Mesenteric fat pad (tissue), 1 donor: Measurements from ENCODE around the gene PIKFYVE. TPM values are rescaled to one million over a fixed set of nuclear protein-coding genes. Genes with fewer than 3 reads are reported as not detected.
A peak's percentile ranks its signal among the peaks of the same experiment; 100 is the strongest.
"Not testable (repeated sequence)": the region's sequence is repeated elsewhere in the genome, so short reads cannot be mapped to it uniquely, and the experiment has no call there.

ENCODE experiments used
- DNase-seq: peaks from one replicate; pipeline ENCODE4 v3.0.0-alpha.2; 2020; ENCODE audit warnings: low spot score
- total RNA-seq: library from RNA; stranded (reverse); fragmentation: NEBNext Ultra II Directional; extraction: Animal tissue kit (Norgen Biotek cat#: 25700); gene quantifications from one replicate; pipeline ENCODE4 v1.2.1, GENCODE V29; 2021
- donor health status: DM: yes; HTN: yes; CAD: no.

The PIKFYVE gene
- total RNA-seq, 1 donor from 2014 or later, result 29.6 TPM

DNA sequence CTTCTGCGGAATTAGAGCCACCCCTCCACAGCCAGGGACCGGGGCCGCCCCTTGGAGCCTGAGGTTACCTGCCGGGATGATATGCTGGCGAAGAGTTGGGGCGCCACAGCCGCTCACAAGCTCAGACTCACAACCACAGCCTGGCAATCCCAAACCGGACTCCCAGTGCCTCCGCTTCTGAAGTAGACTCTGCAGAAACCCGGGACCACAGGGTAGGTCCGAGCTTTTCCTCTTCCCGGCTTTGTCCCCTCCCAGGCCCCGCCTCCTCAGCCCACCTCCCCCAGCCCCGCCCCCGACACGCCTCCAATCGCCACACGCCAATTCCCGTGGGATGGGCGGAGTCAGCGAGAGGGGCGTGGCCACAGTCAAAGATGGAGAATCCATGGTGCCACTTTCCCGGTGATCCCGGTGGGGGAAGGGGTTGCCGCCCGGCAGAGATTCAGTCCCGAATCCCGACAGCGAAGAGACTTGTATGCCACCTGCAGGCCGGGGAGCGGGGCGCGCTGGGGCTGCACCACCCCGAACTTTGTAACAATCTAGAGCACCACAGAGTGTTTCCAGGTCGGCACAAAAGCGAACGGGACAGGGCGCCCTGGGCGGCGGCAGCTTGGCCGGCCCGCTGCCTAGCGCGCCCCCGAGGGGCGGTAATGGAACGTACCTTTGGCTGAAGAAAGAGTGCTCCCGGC, 11.0 kb upstream of the PIKFYVE start, which contains the start of gene IDH1:
Gene IDH1, minus strand, starts transcription at position 201 of the 686 bp plus-strand sequence. CDS start 3,520 bp downstream, outside the sequence.
- DNase-seq, result peak; percentile 98

DNA sequence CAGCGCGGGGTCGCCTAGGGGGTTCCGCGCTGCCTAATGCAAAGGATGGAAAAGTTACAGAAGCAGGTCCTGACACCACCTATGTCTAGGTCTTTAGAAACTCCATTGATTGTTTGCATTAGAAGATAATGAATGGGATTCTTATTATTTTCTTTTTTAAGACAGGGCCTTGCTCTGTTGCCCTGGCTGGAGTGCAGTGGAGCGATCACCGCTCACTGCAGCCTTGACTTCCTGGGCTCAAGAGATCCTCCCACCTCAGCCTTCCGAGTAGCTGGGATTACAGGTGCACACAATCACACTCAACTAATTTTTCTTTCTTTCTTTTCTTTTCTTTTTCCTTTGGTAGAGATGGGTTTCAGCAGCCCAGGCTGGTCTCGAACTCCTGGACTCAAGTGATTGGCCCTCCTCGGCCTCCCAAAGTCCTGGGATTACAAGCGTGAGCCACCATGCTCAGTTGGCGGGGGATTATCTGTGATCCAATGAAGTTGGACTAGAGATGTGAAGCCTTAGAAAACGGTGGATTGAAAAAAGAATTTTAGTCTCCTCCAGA, 10.4 kb upstream of the PIKFYVE start:
- DNase-seq, result no peak

DNA sequence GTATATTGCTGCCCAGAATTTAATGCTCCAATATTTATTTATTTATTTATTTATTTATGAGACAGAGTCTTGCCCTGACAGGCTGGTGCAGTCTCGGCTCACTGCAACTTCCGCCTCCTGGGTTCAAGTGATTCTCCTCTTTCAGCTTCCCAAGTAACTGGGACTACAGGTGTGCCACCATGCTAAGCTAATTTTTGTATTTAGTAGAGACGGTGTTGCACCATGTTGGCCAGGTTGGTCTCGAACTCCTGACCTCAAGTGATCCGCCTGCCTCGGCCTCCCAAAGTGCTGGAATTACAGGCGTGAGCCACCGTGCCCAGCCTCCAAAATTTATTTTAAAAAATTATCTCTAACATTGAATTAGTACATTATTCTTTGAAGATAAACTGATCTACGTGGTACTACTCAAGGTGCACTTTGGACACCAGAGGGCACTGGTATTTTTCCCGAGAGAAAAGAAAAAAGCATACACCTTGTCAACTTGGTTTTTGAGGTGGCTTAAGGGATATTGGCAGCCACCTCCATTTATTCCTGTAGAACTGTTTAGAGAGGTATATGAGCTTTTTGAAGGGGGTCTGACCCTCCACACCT, 9.8 kb upstream of the PIKFYVE start:
- no peak for DNase-seq

DNA sequence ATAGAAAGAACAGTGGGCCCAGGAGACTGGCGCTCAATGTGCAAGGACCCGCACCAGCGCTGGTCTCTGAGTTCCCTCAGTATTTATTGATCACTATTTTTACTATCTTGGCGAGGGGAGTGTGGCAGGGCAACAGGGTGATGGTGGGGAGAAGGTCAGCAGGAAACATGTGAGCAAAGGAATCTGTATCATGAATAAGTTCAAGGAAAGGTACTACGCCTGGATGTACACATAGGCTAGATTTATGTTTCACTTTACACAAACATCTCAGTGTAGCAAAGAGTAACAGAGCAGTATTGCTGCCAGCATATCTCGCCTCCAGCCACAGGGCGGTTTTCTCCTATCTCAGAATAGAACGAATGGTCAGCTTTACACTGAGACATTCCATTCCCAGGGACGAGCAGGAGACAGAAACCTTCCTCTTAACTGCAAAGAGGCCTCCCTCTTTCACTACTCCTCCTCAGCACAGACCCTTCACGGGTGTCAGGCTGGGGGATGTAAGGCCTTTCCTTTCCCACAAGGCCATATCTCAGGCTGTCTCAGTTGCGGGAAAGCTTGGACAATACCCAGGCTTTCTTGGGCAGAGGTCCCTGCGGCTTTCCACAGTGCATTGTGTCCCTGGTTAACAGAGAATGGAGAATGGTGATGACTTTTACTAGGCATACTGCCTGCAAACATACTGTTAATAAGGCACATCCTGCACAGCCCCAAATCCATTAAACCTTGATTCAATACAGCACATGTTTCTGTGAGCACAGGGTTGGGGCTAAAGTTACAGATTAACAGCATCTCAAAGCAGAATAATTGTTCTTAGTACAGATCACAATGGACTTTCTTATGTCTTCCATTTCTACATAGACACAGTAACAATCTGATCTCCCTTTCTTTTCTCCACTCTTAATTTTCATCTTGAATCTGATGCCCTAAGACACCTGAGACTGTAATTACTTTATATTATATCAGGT, 8.9 kb upstream of the PIKFYVE start:
- not testable (repeated sequence) for DNase-seq

DNA sequence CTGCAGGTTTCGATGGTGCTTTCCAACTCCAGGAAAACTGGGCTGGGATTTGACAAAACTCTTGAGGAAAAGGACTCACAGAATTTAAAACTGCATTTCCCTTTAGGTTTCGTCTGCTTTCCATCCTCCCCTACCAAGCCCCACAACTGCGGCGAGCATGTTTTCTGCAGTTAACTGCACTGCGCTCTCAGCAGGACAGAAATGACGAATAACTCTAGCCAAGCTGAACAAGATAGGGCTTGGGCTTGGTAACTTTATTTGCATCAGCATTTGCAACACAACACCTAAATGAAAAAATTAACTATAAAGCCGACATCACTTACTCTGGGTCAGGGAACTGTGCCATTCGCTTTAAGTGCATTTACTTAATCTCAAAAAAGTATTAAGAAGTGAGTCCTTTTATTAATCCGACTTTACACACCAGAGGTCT, 669 bp upstream of the PIKFYVE start:
- DNase-seq, result no peak

DNA sequence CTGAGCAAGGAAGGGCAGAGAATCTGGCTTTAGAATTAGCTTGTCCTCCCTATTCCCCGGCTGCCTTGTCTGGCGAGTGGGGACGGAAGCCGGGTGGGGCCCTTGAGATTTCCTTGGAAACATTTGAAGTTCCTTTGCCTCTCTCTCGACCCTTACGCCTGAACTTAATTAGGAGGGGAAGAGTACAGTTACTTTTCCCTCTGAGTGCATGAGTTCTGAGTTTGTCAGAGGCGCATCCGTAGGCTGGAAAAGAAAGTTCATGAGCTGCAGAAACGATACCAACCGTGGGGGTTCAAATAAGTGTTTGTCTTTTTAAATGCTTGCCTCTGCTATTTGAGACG, 468 bp downstream of the PIKFYVE start:
- no peak for DNase-seq

DNA sequence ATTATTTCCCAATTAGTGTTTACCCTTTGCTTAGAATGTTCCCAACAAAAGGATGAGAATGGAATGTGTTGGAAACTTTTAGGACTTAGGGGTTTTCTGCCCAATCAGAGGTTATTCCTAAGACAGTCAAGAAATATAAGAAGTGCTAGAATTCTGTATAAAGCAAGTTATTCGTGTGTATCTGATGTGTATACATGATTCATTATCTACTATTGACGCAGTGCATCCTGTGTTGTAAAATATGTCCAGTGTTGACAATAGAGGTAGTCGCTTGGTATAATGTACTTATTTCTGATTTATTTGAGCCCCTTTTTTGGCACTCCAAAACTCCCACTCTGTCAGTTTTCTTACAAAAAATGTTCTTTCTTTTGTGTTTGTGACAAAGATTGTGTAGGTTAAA, 881 bp downstream of the PIKFYVE start:
- DNase-seq, result no peak

DNA sequence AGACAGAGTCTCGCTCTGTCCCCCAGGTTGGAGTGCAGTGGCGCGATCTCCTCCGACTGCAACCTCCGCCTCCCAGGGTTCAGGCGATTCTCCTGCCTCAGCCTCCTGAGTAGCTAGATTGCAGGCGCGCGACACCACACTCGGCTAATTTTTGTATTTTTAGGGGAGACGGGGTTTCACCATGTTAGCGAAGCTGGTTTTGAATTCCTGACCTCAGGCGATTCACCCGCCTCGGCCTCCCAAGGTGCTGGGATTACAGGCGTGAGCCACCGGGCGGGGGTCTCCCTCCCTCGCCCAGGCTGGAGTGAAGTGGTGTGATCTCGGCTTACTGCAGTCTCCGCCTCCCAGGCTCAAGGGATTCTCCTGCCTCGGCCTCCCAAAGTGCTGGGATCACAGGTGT, 1.5 kb downstream of the PIKFYVE start:
- not testable (repeated sequence) for DNase-seq

DNA sequence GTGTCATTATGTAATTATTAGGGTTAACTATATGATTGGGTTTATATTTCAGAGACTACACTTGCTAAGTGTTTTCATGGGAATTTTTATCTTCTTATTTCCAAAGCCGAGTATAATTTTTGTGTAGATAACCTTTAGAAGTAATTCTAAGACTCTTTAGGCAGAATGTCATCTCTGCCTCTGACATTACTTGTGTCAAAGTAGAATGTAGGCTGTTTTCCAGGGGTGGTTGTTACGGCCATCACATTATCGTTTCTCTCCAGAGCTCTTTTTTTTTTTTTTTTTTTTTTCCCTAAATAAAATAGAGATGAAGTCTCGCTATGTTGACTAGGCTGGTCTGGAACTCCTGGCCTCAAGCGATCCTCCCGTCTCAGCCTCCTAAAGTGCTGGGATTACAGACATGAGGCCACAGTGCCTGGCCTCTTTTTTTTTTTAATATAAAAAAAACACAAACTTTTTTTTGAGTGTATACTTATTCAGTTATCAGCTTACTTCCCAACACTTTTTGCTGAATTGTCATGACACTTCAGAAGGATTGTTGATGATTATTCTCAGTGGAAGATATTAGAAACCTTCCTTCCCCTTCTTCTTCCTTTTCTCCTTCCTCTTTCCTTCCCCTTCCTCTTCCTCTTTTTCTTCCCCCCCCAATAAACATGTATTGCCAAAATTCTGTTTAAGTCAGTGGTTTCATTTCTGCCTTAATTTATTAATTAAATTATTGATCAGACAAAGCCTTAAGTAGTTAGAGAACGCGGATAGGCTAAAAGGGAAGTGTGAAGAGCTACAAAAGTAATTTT, 2.3 kb downstream of the PIKFYVE start:
- no peak for DNase-seq

DNA sequence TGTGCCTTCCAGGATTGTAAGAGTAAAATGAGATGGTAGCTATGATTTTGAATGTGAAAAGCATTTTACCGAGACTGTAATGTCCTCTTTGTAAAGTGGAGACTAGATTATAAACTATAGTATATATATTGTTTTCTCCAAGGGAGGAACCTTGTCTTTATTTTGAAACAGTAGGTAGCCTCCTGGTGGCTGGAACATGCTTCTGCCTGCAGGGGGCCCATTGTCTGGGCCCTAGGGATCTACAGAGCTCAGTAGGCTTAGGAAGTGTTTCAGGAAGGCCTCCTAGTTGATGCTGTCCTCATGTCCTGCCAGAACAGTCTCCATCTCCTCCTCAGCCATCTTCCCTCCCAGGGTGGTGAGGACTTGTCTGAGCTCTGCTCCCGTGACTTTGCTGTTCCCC, 3.0 kb downstream of the PIKFYVE start:
- DNase-seq, result no peak

DNA sequence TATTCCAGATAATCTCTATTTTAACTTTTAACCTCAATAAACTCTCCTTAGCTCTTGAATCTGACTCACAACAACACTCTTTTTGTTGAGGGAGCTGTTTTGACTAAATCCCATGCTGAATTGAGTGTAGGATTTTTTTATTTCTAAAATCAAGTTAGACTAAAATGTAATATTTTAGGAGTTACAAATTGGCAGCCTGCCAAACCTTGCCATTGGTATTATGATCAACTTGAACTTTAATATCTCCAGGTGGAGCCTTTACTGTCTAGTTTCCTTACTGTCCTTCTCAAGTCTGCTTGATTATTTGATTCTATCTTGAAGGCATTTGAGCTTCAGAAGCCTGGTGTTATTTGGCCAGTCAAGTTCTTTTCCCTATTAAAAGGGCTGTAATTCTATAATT, 8.7 kb downstream of the PIKFYVE start:
- no peak for DNase-seq

DNA sequence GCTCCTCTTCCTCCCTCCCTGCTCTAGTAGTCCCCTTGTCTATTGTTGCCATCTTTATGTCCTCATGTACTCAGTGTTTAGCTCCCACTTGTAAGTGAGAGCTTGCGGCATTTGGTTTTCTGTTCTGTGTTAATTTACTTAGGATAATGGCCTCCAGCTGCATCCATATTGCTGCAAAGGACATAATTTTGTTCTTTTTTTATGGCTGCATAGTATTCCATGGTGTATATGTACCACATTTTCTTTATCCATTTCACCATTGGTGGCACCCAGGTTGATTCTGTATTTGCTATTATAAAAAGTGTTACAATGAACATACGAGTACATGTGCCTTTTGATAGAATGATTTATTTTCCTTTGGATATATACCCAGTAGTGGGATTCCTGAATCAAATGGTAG, 12.5 kb downstream of the PIKFYVE start:
- no peak for DNase-seq

DNA sequence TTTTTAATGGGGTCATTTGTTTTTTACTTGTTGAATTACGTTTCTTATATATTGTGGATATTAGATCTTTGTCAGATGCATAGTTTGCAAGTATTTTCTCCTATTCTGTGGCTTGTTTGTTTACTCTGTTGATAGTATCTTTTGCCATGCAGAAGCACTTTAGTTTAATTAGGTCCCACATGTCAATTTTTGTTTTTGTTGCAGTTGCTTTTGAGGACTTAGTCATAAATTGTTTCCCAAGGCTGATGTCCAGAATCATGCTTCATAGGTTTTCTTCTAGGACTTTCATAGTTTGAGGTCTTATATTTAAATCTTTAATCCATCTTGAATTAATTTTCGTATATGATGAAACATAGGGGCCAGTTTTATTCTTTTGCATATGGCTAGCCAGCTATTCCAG, 13.2 kb downstream of the PIKFYVE start:
- DNase-seq, result no peak

DNA sequence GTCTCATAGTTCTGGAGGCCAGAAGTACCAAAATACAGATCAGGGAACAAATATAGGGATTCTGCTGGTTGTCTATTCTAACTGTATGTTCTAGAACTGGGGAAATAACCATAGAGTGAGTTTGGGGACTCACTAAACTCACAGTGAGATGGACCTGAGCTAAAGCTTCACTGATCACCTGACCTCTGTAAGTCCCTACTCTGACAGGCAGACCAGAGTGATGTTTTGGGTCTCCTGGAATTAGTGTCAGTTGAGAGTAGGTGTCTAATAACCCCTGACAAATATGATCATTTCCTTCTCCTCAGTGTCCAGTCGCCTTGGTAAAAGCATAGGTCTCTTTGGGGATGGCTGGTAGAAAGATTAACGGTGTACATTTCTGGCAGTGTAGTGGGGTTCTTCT, 14.2 kb downstream of the PIKFYVE start:
- DNase-seq, result no peak

DNA sequence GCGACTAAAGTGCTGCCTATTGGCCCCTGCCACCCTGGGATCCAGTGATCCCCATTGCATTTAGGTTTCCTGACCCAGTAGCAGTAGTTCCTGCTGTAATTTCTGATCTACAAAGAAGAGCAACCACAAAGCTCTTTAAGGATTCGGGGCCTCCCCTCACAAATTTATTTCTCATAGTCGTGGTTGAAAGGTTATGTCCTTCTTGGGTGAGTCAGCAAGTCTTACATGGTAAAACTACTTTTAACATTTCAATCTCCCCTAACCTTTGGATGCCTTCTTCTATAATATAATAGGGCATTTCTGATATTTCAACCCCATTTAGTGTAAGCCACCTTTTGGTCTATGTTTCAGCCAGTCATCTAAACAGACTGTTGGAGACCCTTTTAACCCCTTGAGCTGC, 14.9 kb downstream of the PIKFYVE start:
- DNase-seq, result no peak

DNA sequence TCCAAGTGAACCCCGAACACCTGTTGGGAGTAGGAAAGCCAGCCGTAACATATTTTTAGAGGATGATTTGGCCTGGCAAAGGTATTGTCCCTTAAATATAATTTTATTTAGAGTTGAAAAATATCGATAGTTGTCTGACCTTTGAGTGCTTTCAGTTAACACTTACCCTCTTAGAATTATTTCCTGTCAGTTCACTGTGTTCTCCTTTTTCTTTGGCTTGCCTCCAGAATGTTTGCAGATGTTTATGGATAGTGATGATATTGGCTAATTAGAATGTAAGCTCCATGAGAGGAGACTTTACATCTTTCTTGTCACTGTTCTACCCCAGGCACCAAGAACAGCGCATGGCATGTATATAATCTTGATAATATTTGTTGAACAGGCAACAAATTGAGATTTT, 19.8 kb downstream of the PIKFYVE start:
- DNase-seq, result no peak

DNA sequence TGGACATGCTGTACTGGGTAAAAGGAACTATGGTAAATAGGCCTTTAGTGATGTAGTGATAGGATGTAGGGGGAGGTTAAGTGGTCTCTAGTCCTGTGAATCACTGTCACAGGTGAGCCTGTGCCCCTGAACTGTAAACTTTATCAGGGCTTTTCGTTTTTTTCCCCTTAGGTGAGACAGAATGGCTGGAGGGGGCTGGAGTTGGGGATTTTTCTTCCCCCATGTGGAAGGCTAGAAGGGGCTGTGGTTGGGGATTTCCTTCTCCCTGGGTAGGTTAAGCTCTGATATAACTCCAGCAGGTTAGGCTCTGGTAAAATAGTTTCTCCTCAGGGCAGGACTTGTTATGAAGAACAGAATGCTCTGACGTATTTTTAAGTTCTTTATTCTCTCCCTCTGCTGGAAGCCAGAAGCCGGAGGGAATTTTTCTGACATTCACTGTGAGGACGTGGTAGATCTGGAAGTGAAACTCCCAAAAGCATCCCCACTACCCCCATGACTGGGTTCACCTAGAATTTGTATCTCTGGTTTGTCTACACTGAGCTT, 28.5 kb downstream of the PIKFYVE start:
- DNase-seq, result no peak

DNA sequence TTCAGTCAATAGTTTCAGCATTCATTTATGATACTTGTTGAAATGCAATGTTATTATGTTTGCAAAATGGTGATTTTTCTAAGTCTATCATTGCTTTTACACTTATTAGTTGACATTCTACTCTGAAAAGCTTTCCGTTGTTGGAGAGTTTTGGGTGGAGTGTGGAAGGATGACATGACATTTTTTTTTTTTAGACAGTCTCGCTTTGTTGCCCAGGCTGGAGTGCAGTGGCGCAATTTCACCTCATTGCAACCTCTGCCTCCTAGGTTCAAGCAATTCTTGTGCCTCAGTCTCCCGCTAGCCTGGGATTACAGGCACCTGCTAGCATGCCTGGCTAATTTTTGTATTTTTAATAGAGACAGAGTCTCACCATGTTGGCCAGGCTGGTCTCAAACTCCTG, 29.8 kb downstream of the PIKFYVE start:
- no peak for DNase-seq

DNA sequence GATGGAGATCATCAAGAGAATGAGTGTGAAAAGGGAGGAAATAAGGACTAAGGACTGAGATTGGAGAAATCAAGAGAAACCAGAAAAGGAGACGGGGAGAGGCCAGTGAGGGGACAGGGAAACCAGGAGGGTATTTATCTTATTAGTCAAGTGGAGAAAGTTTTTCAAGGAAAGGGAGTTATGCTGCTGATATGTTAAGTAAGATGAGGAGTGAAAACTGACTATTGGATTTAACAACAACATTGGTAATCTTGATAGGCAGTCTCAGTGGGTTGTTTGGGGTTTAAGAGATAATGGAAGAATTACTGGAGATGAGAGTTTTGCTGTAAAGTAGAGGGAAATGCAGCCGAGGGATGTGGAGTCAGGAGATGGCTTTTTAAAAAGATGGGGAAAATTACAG, 30.6 kb downstream of the PIKFYVE start:
- DNase-seq, result no peak

DNA sequence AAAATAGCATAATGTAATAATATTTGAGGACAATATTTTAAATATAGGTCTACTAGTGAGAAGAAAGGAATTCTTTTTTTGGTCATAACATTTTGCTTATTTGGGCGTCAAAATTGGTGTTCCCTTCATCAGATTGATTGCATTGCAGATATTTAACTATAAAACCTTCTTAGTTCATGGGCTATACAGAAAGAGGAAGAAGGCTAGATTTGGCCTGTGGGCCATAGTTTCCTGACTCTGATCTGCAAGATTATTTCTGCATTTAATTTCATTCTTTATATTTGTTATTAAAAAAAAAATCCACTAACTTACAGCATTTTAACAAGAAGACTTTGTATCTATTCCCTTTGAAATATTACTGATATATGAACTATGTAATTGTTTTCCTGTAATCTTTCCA, 31.9 kb downstream of the PIKFYVE start:
- DNase-seq, result no peak
